Naive thymus-derived CD4-positive, alpha-beta T cell (primary cell): ENCODE results near the gene CFP. TPM values are rescaled to one million over a fixed set of nuclear protein-coding genes. Genes with fewer than 3 reads are reported as not detected.

Source experiments
- ATAC-seq: fragments of 150-1000 bp; cut with Tn5 transposase; 2 replicates; pipeline ENCODE4 v1.10.0; 2021; ENCODE audit warnings: mild to moderate bottlenecking, moderate library complexity
- CTCF ChIA-PET: fragments of 350-600 bp; sonication (Branson Sonifier 250); formaldehyde crosslinking; loops from one replicate; lab custom pipeline; 2021; ENCODE audit warnings: antibody characterized with exemption; lab: Charles Lee
- POLR2A ChIA-PET: fragments of 350-600 bp; sonication (Branson Sonifier 250); formaldehyde crosslinking; loops from one replicate; lab custom pipeline; 2021; ENCODE audit warnings: antibody characterized with exemption, inconsistent platforms; lab: Charles Lee
- DNase-seq, 9 donors: peaks; one replicate each; pipeline versions ENCODE4 v3.0.0 to v3.0.0-alpha.2; 2020 to 2022; ENCODE audit warnings: mixed read lengths in 1 of 9
- H3K27ac ChIP-seq: one replicate; pipeline ENCODE4 v1.7.0; 2013; ENCODE audit warnings: mild to moderate bottlenecking, low read depth, low read length, moderate library complexity
- H3K27me3 ChIP-seq, 2 donors: one replicate each; pipeline ENCODE4 v1.7.0; 2013; ENCODE audit warnings: low read length in 2 of 2, mild to moderate bottlenecking in 2 of 2, moderate library complexity in 2 of 2; ENCODE audit not compliant: control insufficient read depth in 2 of 2, insufficient read depth in 2 of 2
- H3K36me3 ChIP-seq, 3 experiments: 1 replicate in 2 of 3; 2 replicates in 1 of 3; pipeline ENCODE4 v1.7.0; 2013; ENCODE audit warnings: low read length in 3 of 3, mild to moderate bottlenecking in 3 of 3, moderate library complexity in 1 of 3; ENCODE audit not compliant: insufficient read depth in 3 of 3, control insufficient read depth in 2 of 3
- H3K4me1 ChIP-seq, 2 donors: one replicate each; pipeline ENCODE4 v1.7.0; 2013; ENCODE audit warnings: low read length in 2 of 2, mild to moderate bottlenecking in 2 of 2, moderate library complexity in 1 of 2; ENCODE audit not compliant: control insufficient read depth in 2 of 2, insufficient read depth in 2 of 2
- H3K4me3 ChIP-seq: 2 replicates; pipeline ENCODE4 v1.7.0; 2013; ENCODE audit warnings: mild to moderate bottlenecking, low read length
- H3K9me3 ChIP-seq, 3 experiments: 1 replicate in 2 of 3; 2 replicates in 1 of 3; pipeline ENCODE4 v1.7.0; 2013; ENCODE audit warnings: low read length in 3 of 3; ENCODE audit not compliant: control insufficient read depth in 2 of 3
- H3K27ac Mint-ChIP-seq, 9 donors: one replicate each; pipeline ENCODE4 v1.8.0; 2020 to 2022; ENCODE audit warnings: mixed read lengths in 9 of 9, mild to moderate bottlenecking in 8 of 9, moderate library complexity in 5 of 9, inconsistent platforms in 2 of 9
- H3K27me3 Mint-ChIP-seq, 5 donors: one replicate each; pipeline ENCODE4 v1.8.0; 2021 to 2022; ENCODE audit warnings: mixed read lengths in 5 of 5, mild to moderate bottlenecking in 1 of 5
- H3K36me3 Mint-ChIP-seq, 5 donors: one replicate each; pipeline ENCODE4 v1.8.0; 2020 to 2022; ENCODE audit warnings: mixed read lengths in 5 of 5, mild to moderate bottlenecking in 3 of 5, inconsistent platforms in 1 of 5
- H3K4me1 Mint-ChIP-seq, 7 donors: one replicate each; pipeline ENCODE4 v1.8.0; 2020 to 2022; ENCODE audit warnings: mixed read lengths in 7 of 7, mild to moderate bottlenecking in 3 of 7, inconsistent platforms in 1 of 7
- H3K4me3 Mint-ChIP-seq, 10 donors: one replicate each; pipeline ENCODE4 v1.8.0; 2020 to 2022; ENCODE audit warnings: mild to moderate bottlenecking in 10 of 10, mixed read lengths in 10 of 10, moderate library complexity in 6 of 10, inconsistent platforms in 2 of 10
- H3K9me3 Mint-ChIP-seq, 11 donors: one replicate each; pipeline ENCODE4 v1.8.0; 2020 to 2022; ENCODE audit warnings: mixed read lengths in 11 of 11, mild to moderate bottlenecking in 4 of 11, inconsistent platforms in 1 of 11, moderate library complexity in 1 of 11
- intact Hi-C, 2 donors: fragments of 100-400 bp; cut with micrococcal nuclease; formaldehyde crosslinking; loops; one replicate each; pipeline ENCODE4 v1.15.1; 2023
- polyA plus RNA-seq, 2 donors: library from polyadenylated mRNA; unstranded; fragments of 300-500 nt; fragmentation: Illumina TruSeq; gene quantifications; one replicate each; pipeline ENCODE4 v1.2.3, GENCODE V29; 2021
- total RNA-seq, 6 experiments: library from RNA in 5 of 6; stranded (reverse) in 5 of 6; gene quantifications; 1 replicate in 5 of 6; 2 replicates in 1 of 6; pipeline ENCODE4 v1.2.3 and lab custom pipeline; 2021 to 2026

CFP gene
- total and polyA plus RNA-seq, 7 experiments from 2014 or later = 19.4 to 164 (median 32.9) TPM

GRCh38 chrX:47579537-47579936 is 50.2 kb downstream of the CFP start:
- CTCF ChIA-PET = no interaction called here

GRCh38 chrX:47578692-47579091 is 51.0 kb downstream of the CFP start:
- Mint-ChIP-seq H3K27ac (no peak overlapping the region), H3K4me3 (no peak overlapping the region)
- POLR2A ChIA-PET = no interaction called here

More at GRCh38 chrX:47579537-47579936, 50.2 kb downstream of the CFP start:
- no peak overlapping the region for H3K4me3 ChIP-seq
- H3K9me3 ChIP-seq = no peaks in the 10 kb centered on the region
- Mint-ChIP-seq H3K36me3 (peaks cover 0 to 10% (median 0%) of the 10 kb centered on the region in 5 donors), H3K4me1 (peaks cover 15 to 35% (median 23%) of the 10 kb centered on the region in 7 donors), H3K4me3 (peak overlapping the region in 1 of 10 donors; percentile 43), H3K27ac (peak overlapping the region in 2 of 9 donors; percentile 62 to 67), H3K9me3 (peaks cover 0 to 4% (median 0%) of the 10 kb centered on the region in 11 donors), H3K27me3 (no peaks in the 10 kb centered on the region)
- H3K4me1 ChIP-seq = peaks cover 9 to 17% of the 10 kb centered on the region in 2 donors
- DNase-seq = peak in 1 of 9 donors; percentile 38
- no peaks in the 10 kb centered on the region for H3K36me3 ChIP-seq
- H3K27me3 ChIP-seq = no peaks in the 10 kb centered on the region
- POLR2A ChIA-PET = no interaction called here
- intact Hi-C loops = no loop called here
- no peak overlapping the region for H3K27ac ChIP-seq
- ATAC-seq = peak; percentile 66

GRCh38 chrX:47577901-47578300 is 51.8 kb downstream of the CFP start:
- peaks cover 9 to 26% of the 10 kb centered on the region in 2 donors for H3K4me1 ChIP-seq

More at GRCh38 chrX:47578692-47579091, 51.0 kb downstream of the CFP start:
- Histone ChIP-seq H3K27ac (no peak overlapping the region), H3K36me3 (no peaks in the 10 kb centered on the region), H3K9me3 (no peaks in the 10 kb centered on the region), H3K4me1 (peaks cover 9 to 19% of the 10 kb centered on the region in 2 donors), H3K4me3 (no peak overlapping the region), H3K27me3 (no peaks in the 10 kb centered on the region)
- intact Hi-C loops = no loop called here
- no peaks in the 10 kb centered on the region for H3K27me3 Mint-ChIP-seq
- CTCF ChIA-PET = no interaction called here
- peaks cover 0 to 4% (median 0%) of the 10 kb centered on the region in 11 donors for H3K9me3 Mint-ChIP-seq
- no peak for ATAC-seq
- H3K4me1 Mint-ChIP-seq = peaks cover 13 to 31% (median 20%) of the 10 kb centered on the region in 7 donors
- H3K36me3 Mint-ChIP-seq = peaks cover 0 to 6% (median 0%) of the 10 kb centered on the region in 5 donors
- no peak for DNase-seq

GRCh38 chrX:47577424-47577823 is 52.3 kb downstream of the CFP start:
- no peak overlapping the region for H3K27ac ChIP-seq
- Mint-ChIP-seq H3K36me3 (peaks cover 0 to 4% (median 0%) of the 10 kb centered on the region in 5 donors), H3K4me1 (peaks cover 13 to 29% (median 26%) of the 10 kb centered on the region in 7 donors), H3K27me3 (peaks cover 0 to 4% (median 0%) of the 10 kb centered on the region in 5 donors), H3K4me3 (no peak overlapping the region), H3K9me3 (peaks cover 0 to 4% (median 0%) of the 10 kb centered on the region in 11 donors), H3K27ac (no peak overlapping the region)
- H3K27me3 ChIP-seq = no peaks in the 10 kb centered on the region
- H3K9me3 ChIP-seq = no peaks in the 10 kb centered on the region
- H3K4me1 ChIP-seq = peaks cover 9 to 24% of the 10 kb centered on the region in 2 donors
- DNase-seq (no peak), ATAC-seq (no peak)
- CTCF ChIA-PET = no interaction called here
- no peak overlapping the region for H3K4me3 ChIP-seq
- intact Hi-C loops = no loop called here
- POLR2A ChIA-PET = no interaction called here
- H3K36me3 ChIP-seq = no peaks in the 10 kb centered on the region

More at GRCh38 chrX:47577901-47578300, 51.8 kb downstream of the CFP start:
- no peaks in the 10 kb centered on the region for H3K36me3 ChIP-seq
- intact Hi-C loops = no loop called here
- H3K4me1 Mint-ChIP-seq = peaks cover 13 to 30% (median 26%) of the 10 kb centered on the region in 7 donors
- H3K27me3 Mint-ChIP-seq = peaks cover 0 to 4% (median 0%) of the 10 kb centered on the region in 5 donors
- ChIA-PET POLR2A (no interaction called here), CTCF (no interaction called here)
- no peak overlapping the region for H3K4me3 ChIP-seq
- peak overlapping the region in 1 of 9 donors; percentile 44 for H3K27ac Mint-ChIP-seq
- ATAC-seq (no peak), DNase-seq (no peak)
- peaks cover 0 to 4% (median 0%) of the 10 kb centered on the region in 11 donors for H3K9me3 Mint-ChIP-seq
- no peaks in the 10 kb centered on the region for H3K9me3 ChIP-seq
- peaks cover 0 to 4% (median 0%) of the 10 kb centered on the region in 5 donors for H3K36me3 Mint-ChIP-seq
- H3K4me3 Mint-ChIP-seq = no peak overlapping the region
- H3K27ac ChIP-seq = no peak overlapping the region
- no peaks in the 10 kb centered on the region for H3K27me3 ChIP-seq

DNA sequence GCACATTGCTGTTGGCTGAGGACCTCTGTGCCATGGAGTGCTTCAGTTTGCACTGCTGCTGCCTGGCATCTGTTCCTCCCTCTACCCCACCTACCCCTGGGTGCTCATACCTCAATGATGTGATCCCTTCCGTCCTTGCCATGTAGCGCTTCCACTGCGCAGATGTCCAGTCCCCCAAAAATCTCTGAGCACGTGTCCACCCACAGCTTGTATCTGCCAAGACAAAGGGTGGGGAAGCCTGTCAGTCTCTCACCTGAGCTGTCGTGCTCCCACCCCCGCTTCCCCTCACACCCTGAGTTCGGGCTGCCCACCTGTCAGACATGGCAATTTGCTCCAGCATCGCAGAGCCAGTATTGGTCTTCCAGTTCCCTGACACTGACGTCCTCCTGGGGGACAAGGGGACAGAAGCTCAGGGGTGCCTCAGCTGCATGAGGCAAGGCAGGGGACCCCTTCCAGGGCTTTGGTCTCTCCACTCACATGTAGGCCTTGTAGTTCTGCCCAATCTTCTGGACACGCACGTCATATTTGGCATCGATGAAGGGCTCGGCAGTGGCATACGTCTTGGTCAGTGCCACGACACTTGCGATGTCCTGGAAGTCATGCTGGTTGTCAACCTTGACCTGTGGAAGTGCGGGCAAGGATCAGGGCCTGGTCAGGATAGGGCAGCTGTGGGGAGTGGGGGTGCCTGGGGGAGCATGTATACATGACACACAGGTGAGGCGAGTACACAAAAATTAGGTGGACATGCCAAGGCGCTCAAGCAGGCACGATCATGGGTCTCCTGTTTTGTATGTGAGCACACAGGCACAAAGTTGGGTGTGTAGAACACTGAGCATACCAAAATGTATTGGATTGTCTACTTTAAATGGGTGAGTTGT is 53.5 kb downstream of the CFP start:
- POLR2A ChIA-PET = no interaction called here
- H3K27me3 Mint-ChIP-seq = peaks cover 0 to 4% (median 0%) of the 10 kb centered on the region in 5 donors

GRCh38 chrX:47574547-47575301 is 55.0 kb downstream of the CFP start:
- H3K36me3 Mint-ChIP-seq = peaks cover 0 to 25% (median 6%) of the 10 kb centered on the region in 5 donors
- H3K4me3 Mint-ChIP-seq = peak overlapping the region in 4 of 10 donors; percentile 11 to 51 (median 32)
- Histone ChIP-seq H3K27me3 (no peaks in the 10 kb centered on the region), H3K9me3 (no peaks in the 10 kb centered on the region), H3K36me3 (peaks cover 0 to 19% (median 0%) of the 10 kb centered on the region in 3 experiments), H3K4me3 (no peak overlapping the region), H3K4me1 (peaks cover 0 to 9% of the 10 kb centered on the region in 2 donors), H3K27ac (no peak overlapping the region)
- ChIA-PET CTCF (no interaction called here), POLR2A (interaction anchor here (0.8 kb wide), 1 partner anchor 18 kb away, joined by 4 read pairs; no protein-coding TSS in a partner anchor)
- peaks cover 0 to 4% (median 0%) of the 10 kb centered on the region in 11 donors for H3K9me3 Mint-ChIP-seq
- intact Hi-C loops = no loop called here
- no peak for ATAC-seq
- H3K27ac Mint-ChIP-seq = no peak overlapping the region
- peaks cover 7 to 19% (median 16%) of the 10 kb centered on the region in 7 donors for H3K4me1 Mint-ChIP-seq
- no peak for DNase-seq
- peaks cover 0 to 4% (median 0%) of the 10 kb centered on the region in 5 donors for H3K27me3 Mint-ChIP-seq

More for the DNA sequence above, 53.5 kb downstream of the CFP start:
- H3K27ac ChIP-seq = no peak overlapping the region
- no peaks in the 10 kb centered on the region for H3K9me3 ChIP-seq
- intact Hi-C loops = no loop called here
- Mint-ChIP-seq H3K4me1 (peaks cover 7 to 22% (median 20%) of the 10 kb centered on the region in 7 donors), H3K9me3 (peaks cover 0 to 4% (median 0%) of the 10 kb centered on the region in 11 donors), H3K27ac (peak overlapping the region in 1 of 9 donors; percentile 19), H3K4me3 (no peak overlapping the region), H3K36me3 (peaks cover 0 to 14% (median 0%) of the 10 kb centered on the region in 5 donors)
- H3K4me3 ChIP-seq = no peak overlapping the region
- CTCF ChIA-PET = no interaction called here
- H3K36me3 ChIP-seq = peaks cover 0 to 6% (median 0%) of the 10 kb centered on the region in 3 experiments
- DNase-seq (no peak), ATAC-seq (no peak)
- H3K4me1 ChIP-seq = peaks cover 1 to 12% of the 10 kb centered on the region in 2 donors
- no peaks in the 10 kb centered on the region for H3K27me3 ChIP-seq
